Osteoblast (primary cell): ENCODE results near the gene NFIA. TPM values are rescaled to one million over a fixed set of nuclear protein-coding genes. Genes with fewer than 3 reads are reported as not detected.

Experiments used
- DNase-seq: peaks from one replicate; pipeline ENCODE4 v3.0.0; 2011; ENCODE audit warnings: low spot score, mixed read lengths; ENCODE audit not compliant: insufficient read length; ENCODE audit errors: missing footprints
- H2AFZ ChIP-seq: 2 replicates; pipeline ENCODE4 v1.6.0; 2011; ENCODE audit warnings: mild to moderate bottlenecking, low read length
- H3K27ac ChIP-seq: 2 replicates; pipeline ENCODE4 v1.5.1; 2011; ENCODE audit warnings: mild to moderate bottlenecking, low read depth, low read length, moderate library complexity
- H3K27me3 ChIP-seq: 2 replicates; pipeline ENCODE4 v1.6.0; 2012; ENCODE audit warnings: mild to moderate bottlenecking, control low read depth, inconsistent platforms, low read length, moderate library complexity; ENCODE audit not compliant: insufficient read depth
- H3K36me3 ChIP-seq: 2 replicates; pipeline ENCODE4 v1.5.1; 2011; ENCODE audit warnings: mild to moderate bottlenecking, low read length, control low read depth, moderate library complexity; ENCODE audit not compliant: insufficient read depth
- H3K4me1 ChIP-seq: 2 replicates; pipeline ENCODE4 v1.5.1; 2011; ENCODE audit warnings: mild to moderate bottlenecking, low read length, control low read depth, moderate library complexity; ENCODE audit not compliant: insufficient read depth
- H3K4me2 ChIP-seq: 2 replicates; pipeline ENCODE4 v1.6.0; 2011; ENCODE audit warnings: mild to moderate bottlenecking, low read length; ENCODE audit not compliant: insufficient read depth
- H3K4me3 ChIP-seq: fragments of 200-600 bp; sonication (generic); 3 replicates; pipeline ENCODE4 v1.5.1; 2012; ENCODE audit warnings: mild to moderate bottlenecking, low read length, inconsistent platforms; ENCODE audit not compliant: insufficient read depth
- H3K79me2 ChIP-seq: 2 replicates; pipeline ENCODE4 v1.6.0; 2012; ENCODE audit warnings: mild to moderate bottlenecking, low read length, control low read depth, inconsistent platforms; ENCODE audit not compliant: insufficient read depth
- H3K9me3 ChIP-seq: 2 replicates; pipeline ENCODE4 v1.5.1; 2011; ENCODE audit warnings: low read depth, low read length, control low read depth
- H4K20me1 ChIP-seq: 2 replicates; pipeline ENCODE4 v1.6.0; 2012; ENCODE audit warnings: mild to moderate bottlenecking, low read length, control low read depth; ENCODE audit not compliant: insufficient read depth
- CTCF ChIP-seq: IDR thresholded peaks from 2 replicates; pipeline ENCODE4 v1.5.1; 2011; ENCODE audit warnings: mild to moderate bottlenecking, low read depth, low read length, moderate library complexity; ENCODE audit errors: extremely low read depth
- total RNA-seq: library from RNA; depleted of rRNA; stranded (reverse); fragments of >200 nt; gene quantifications from 2 replicates; pipeline ENCODE4 v1.2.3, GENCODE V29; 2012

The NFIA gene
- total RNA-seq, 1 donor: 7.2 TPM

DNA sequence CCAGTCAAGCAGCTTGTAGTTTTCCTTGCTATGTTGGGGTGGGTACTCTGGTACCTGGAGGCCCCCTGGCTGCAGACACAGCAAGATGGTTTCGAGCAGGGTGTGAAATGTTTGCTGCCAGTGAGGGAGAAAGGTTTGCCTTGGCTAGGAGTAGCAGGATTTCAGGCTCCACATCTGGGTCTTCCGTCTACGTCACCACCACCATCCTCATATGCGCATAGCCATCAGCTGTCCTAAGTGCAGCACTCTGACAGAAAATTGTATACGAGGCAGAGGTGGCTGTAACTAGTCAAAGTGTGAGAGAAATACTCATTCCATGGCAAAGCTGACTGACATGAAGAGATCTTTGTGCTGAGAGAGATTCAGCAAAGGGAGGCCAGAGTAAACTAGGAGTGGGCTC, 212.6 kb downstream of the NFIA start:
- no peaks in the 10 kb centered on the region for H4K20me1 ChIP-seq
- H3K27me3 ChIP-seq: no peaks in the 10 kb centered on the region
- H2AFZ ChIP-seq: no peak overlapping the region
- no peak for DNase-seq
- no peaks in the 10 kb centered on the region for H3K79me2 ChIP-seq
- H3K27ac ChIP-seq: no peak overlapping the region
- no peak overlapping the region for H3K4me3 ChIP-seq
- H3K36me3 ChIP-seq: no peaks in the 10 kb centered on the region
- no peaks in the 10 kb centered on the region for H3K9me3 ChIP-seq
- no peak for TF ChIP-seq CTCF
- H3K4me1 ChIP-seq: peaks cover 2% of the 10 kb centered on the region
- no peak overlapping the region for H3K4me2 ChIP-seq

- Histone ChIP-seq H4K20me1 (no peaks in the 10 kb centered on the region), H2AFZ (no peak overlapping the region), H3K4me1 (peaks cover 2% of the 10 kb centered on the region), H3K4me3 (no peak overlapping the region), H3K9me3 (no peaks in the 10 kb centered on the region), H3K79me2 (no peaks in the 10 kb centered on the region), H3K27me3 (no peaks in the 10 kb centered on the region), H3K36me3 (no peaks in the 10 kb centered on the region), H3K4me2 (no peak overlapping the region), H3K27ac (no peak overlapping the region)
- no peak for TF ChIP-seq CTCF
- DNase-seq: no peak
Observed at GRCh38 chr1:61295818-61296537, 213.6 kb downstream of the NFIA start.

DNA sequence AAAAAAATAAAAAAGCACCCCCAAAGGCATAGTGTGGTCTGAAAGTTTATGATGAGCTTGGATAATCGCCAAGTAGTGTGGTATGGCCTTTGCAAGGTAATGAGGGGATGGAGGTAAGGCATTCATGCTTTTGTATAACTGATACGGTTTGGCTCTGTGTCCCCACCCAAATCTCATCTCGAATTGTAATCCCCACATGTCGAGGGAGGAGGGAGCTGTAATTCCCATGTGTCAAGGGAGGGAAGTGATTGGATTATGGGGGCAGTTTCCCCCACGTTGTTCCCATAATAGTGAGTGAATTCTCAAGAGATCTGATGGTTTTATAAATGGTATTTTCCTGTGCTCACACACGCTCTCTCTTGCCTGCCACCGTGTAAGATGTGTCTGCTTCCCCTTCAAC, 215.5 kb downstream of the NFIA start:
- Histone ChIP-seq H3K4me3 (no peak overlapping the region), H3K9me3 (no peaks in the 10 kb centered on the region), H3K27ac (no peak overlapping the region), H3K27me3 (no peaks in the 10 kb centered on the region), H3K4me1 (peaks cover 11% of the 10 kb centered on the region), H3K36me3 (no peaks in the 10 kb centered on the region), H3K4me2 (no peak overlapping the region), H4K20me1 (no peaks in the 10 kb centered on the region), H2AFZ (no peak overlapping the region), H3K79me2 (no peaks in the 10 kb centered on the region)
- no peak for TF ChIP-seq CTCF
- DNase-seq: no peak

GRCh38 chr1:61299463-61299862, 217.1 kb downstream of the NFIA start:
- Histone ChIP-seq H3K27me3 (no peaks in the 10 kb centered on the region), H3K27ac (no peak overlapping the region), H3K4me1 (peaks cover 9% of the 10 kb centered on the region), H3K36me3 (no peaks in the 10 kb centered on the region), H2AFZ (no peak overlapping the region), H3K9me3 (no peaks in the 10 kb centered on the region), H3K4me3 (no peak overlapping the region), H3K79me2 (no peaks in the 10 kb centered on the region), H3K4me2 (no peak overlapping the region), H4K20me1 (no peaks in the 10 kb centered on the region)
- DNase-seq: no peak
- TF ChIP-seq CTCF: no peak
